HG03103 (cell line): ENCODE measurements around the gene SOX3.

Experiments used
- ATAC-seq: cut with Tn5 transposase; IDR thresholded peaks from one replicate; pipeline ENCODE4 v1.9.1; 2021; ENCODE audit warnings: low read depth; ENCODE audit not compliant: unreplicated experiment

Gene SOX3

DNA sequence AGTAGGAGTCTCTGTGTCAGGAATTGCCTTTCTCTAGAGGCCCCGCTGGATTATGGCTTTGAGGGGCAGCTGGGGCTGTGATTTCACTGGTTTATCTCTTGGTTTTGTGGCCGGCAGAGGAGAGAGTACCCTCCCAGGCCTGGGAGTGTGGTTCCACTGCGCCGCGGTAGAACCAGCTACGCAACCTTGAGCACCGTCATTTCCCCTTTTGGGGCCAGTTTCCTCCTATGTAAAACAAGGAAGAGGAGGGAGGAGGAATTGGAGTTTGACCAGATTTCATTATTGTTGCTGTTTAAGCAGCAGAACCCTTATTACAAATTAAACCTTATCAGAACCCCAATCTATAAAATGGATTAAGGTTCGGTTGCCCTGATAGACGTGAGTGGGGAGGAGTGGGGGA, 4.4 kb downstream of the SOX3 start:
- no peak for ATAC-seq

DNA sequence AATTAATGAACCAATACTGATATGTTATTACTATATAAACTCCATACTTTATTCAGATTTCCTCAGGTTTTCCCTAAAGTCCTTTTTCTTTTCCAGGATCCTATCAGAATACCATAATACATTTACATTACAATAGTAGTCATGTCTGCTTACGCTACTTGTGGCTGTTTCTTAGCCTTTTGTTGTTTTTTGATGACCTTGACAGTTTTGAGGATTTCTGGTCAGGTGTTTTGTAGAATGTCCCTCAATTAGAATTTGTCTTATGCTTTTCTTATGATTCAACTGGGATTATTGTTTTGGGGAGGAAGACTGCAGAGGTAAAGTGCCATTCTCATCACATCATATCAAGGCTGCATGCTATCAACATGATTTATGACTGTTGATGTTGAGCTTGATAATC, 9.1 kb downstream of the SOX3 start:
- no peak for ATAC-seq

DNA sequence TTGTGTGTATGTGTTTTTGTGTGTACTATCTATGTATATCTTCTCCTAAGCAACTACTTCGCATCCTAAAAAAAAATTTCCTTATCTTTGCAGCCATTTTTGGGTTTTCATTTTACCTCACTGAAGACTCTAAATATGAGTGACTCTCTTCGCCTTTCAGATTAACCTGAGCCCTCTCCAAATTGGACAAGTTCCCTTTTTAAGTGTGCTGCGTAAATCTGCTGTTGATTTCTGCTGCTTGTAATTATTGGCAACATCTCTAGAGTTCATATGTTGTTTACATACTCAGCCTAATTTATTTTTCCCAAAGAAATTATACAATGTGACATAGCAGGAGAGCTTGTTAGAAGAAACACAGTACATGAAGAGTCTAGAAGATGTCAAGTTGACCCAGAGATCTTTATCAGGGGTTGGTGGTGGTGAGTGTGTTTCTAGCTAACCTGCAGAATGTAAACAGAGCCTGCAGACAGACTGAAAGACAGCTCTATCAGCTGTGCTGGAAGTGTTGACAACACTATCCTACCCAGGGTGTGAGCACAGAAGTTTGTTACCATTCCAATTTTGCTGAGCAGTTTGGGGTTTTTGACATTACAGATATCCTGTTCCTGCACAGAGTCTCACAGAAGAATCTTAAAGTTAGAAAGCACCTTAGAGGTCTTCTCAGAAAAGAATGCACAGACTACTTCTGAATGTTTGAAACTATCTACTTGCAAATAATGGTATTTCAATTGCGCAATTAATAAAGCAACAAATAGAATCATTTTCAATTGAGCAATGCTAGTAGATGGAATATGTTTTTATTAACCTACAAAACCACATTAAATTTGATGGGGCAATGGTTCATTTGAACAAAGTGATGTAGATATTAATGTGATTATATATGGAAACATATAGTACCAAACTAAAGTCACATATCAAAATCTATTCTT, 12.5 kb downstream of the SOX3 start:
- ATAC-seq: no peak

DNA sequence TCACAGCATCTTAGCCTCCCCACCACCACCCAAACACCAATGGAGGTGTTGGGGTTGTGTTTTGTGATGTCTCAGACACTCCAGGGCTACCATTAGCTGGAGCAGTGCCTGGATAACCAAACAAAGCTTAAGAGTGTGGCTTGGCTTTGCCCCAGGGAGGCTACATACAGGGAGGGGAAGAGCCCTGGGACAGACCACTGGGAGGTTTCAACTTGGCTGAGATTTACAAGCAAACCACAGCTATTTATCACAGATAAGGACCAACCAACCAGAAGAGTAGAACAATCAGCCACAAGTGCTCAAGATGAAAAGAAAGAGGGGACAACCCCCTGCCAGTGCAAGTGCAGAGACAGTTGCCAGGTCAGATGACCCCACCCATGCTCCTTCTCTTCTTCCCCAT, 24.1 kb downstream of the SOX3 start:
- ATAC-seq: no peak

DNA sequence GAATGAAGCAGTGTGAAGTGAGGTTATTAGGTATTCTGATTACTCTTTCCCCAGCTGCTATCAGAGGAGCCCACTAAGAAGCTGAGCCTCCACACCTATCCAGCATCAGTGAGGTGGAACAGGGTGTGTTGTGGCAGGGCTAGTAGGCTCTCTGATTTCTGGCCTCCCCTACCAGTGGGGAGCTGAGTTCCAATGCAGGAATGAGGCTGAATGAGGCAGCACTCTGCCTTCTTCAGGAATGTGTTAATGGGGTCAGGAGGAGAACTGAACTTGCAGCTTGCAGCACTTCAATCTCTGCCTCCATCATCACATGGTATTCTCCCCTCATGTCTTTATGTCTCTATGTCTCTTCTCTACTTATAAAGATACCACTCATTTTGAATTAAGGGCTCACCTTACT, 26.9 kb downstream of the SOX3 start:
- no peak for ATAC-seq

DNA sequence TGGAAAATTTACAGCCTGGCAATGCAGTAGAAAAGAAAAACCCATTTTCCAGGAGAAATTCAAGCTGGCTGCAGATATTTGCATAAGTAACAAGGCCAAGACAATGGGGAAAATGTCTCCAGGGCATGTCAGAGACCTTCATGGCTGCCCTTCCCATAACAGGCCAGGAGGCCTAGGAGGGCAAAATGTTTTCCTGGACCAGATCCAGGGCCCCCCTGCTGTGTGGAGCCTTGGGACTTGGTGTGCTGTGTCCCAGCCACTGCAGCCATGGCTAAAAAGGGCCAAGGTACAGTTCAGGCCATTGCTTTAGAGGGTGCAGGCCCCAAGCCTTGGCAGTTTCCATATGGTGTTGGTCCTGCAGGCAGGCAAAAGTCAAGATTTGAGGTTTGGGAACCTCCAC, 29.8 kb downstream of the SOX3 start:
- no peak for ATAC-seq

DNA sequence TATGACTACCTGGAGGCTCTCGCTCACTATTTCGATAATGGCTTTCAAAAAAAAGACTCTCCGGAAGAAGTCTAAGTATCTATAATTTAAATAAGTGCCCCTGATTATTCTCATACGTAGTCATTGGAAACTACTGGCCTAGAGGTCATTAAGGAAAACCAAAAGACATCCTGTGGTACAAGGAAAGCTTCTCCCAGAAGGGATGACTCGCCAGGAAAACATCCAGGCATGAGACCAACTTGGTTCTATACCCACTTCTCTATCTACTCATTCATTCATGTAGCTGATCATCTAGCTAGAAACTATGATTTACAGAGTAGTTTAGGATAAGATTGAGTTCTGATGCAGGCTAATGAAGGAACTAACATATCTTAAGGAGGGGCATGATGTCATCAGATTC, 37.7 kb downstream of the SOX3 start:
- ATAC-seq: no peak
